Measurements from ENCODE around the gene STT3A.
"Not testable (repeated sequence)": the region's sequence is repeated elsewhere in the genome, so short reads cannot be mapped to it uniquely, and the experiment has no call there.

The STT3A gene

GRCh38 chr11:125592305-125593113 is at the start of gene STT3A:
Gene STT3A (plus strand): TSS chr11:125592852. CDS start chr11:125595916, 3,064 bp downstream.
- DNase-seq (ENCODE audit: low read depth in 2 of 2), result peak; percentile 90 to 97

GRCh38 chr11:125550780-125551179 is 41.9 kb upstream of the STT3A start:
- DNase-seq (ENCODE audit: low read depth in 2 of 2), result no peak

GRCh38 chr11:125551835-125552342 is 40.8 kb upstream of the STT3A start:
- DNase-seq (ENCODE audit: low read depth in 2 of 2), result no peak

GRCh38 chr11:125552927-125553326 is 39.7 kb upstream of the STT3A start:
- DNase-seq (ENCODE audit: low read depth in 2 of 2), result no peak

- no peak for DNase-seq (ENCODE audit: low read depth in 2 of 2)
These were observed 39.3 kb upstream of the STT3A start for GRCh38 chr11:125553357-125553756.

- no peak for DNase-seq (ENCODE audit: low read depth in 2 of 2)
These were observed 38.6 kb upstream of the STT3A start for GRCh38 chr11:125554038-125554437.

GRCh38 chr11:125559888-125560287 is 32.8 kb upstream of the STT3A start:
- no peak for DNase-seq (ENCODE audit: low read depth in 2 of 2)

- no peak for DNase-seq (ENCODE audit: low read depth in 2 of 2)
These were observed 30.7 kb upstream of the STT3A start for GRCh38 chr11:125561924-125562323.

GRCh38 chr11:125562430-125562829 is 30.2 kb upstream of the STT3A start:
- DNase-seq (ENCODE audit: low read depth in 2 of 2), result no peak

- DNase-seq (ENCODE audit: low read depth in 2 of 2), result no peak
These were observed 28.3 kb upstream of the STT3A start for GRCh38 chr11:125564357-125564756.

- no peak for DNase-seq (ENCODE audit: low read depth in 2 of 2)
These were observed 26.4 kb upstream of the STT3A start for GRCh38 chr11:125566235-125566634.

GRCh38 chr11:125568970-125569914 is 23.4 kb upstream of the STT3A start, which contains the start of gene EI24:
Gene EI24 (plus strand): TSS chr11:125569477. CDS start chr11:125572528, 3,051 bp downstream.
- peak; percentile 83 to 88 for DNase-seq (ENCODE audit: low read depth in 2 of 2)

GRCh38 chr11:125569915-125570621 is 22.6 kb upstream of the STT3A start:
- no peak for DNase-seq (ENCODE audit: low read depth in 2 of 2)

- DNase-seq (ENCODE audit: low read depth in 2 of 2), result no peak
These were observed 21.7 kb upstream of the STT3A start for GRCh38 chr11:125570952-125571351.

- DNase-seq (ENCODE audit: low read depth in 2 of 2), result no peak
These were observed 19.7 kb upstream of the STT3A start for GRCh38 chr11:125572916-125573315.

- DNase-seq (ENCODE audit: low read depth in 2 of 2), result not testable (repeated sequence)
These were observed 15.5 kb upstream of the STT3A start for GRCh38 chr11:125577181-125577580.

- no peak for DNase-seq (ENCODE audit: low read depth in 2 of 2)
These were observed 13.9 kb upstream of the STT3A start for GRCh38 chr11:125578783-125579182.

GRCh38 chr11:125579811-125580210 is 12.8 kb upstream of the STT3A start:
- DNase-seq (ENCODE audit: low read depth in 2 of 2), result no peak

- no peak for DNase-seq (ENCODE audit: low read depth in 2 of 2)
These were observed 9.2 kb upstream of the STT3A start for GRCh38 chr11:125583496-125583895.

GRCh38 chr11:125585487-125585886 is 7.2 kb upstream of the STT3A start:
- DNase-seq (ENCODE audit: low read depth in 2 of 2), result no peak

- DNase-seq (ENCODE audit: low read depth in 2 of 2), result no peak
These were observed 6.0 kb upstream of the STT3A start for GRCh38 chr11:125586623-125587022.

GRCh38 chr11:125587480-125587879 is 5.2 kb upstream of the STT3A start:
- no peak for DNase-seq (ENCODE audit: low read depth in 2 of 2)

Data from stimulated activated CD4-positive, alpha-beta T cell treated with anti-CD3 and anti-CD28 coated beads, Interleukin-1b, Interleukin-23, amount 100 ng/mL, for 4 hours (primary cell).